HepG2 (cell line): ENCODE results near the gene RFC1. TPM values are rescaled to one million over a fixed set of nuclear protein-coding genes. Genes with fewer than 3 reads are reported as not detected.

Experiments
- ARNTL ChIP-seq: sonication (generic); formaldehyde crosslinking; IDR thresholded peaks from 2 replicates; pipeline ENCODE4 v1.4.0; 2020; ENCODE audit warnings: mild to moderate bottlenecking, missing genetic modification reagents
- ATF1 ChIP-seq: IDR thresholded peaks from 2 replicates; pipeline ENCODE4 v1.6.1; 2016; ENCODE audit warnings: mild to moderate bottlenecking, control low read depth
- DNMT3B ChIP-seq: conservative IDR thresholded peaks from 2 replicates; pipeline ENCODE4 v1.6.1; 2016; ENCODE audit warnings: missing biosample characterization, control low read depth
- FOXP1 ChIP-seq, 2 experiments: fragments of 450-650 bp in 1 of 2; IDR thresholded peaks; 2 replicates each; pipeline ENCODE4 v1.6.1; 2017 to 2018; ENCODE audit warnings: antibody characterized with exemption in 1 of 2
- GFI1 ChIP-seq: sonication (generic); formaldehyde crosslinking; IDR thresholded peaks from 2 replicates; pipeline ENCODE4 v1.5.0; 2020; ENCODE audit warnings: missing genetic modification reagents, mild to moderate bottlenecking, borderline replicate concordance
- KDM2A ChIP-seq: sonication (generic); formaldehyde crosslinking; IDR thresholded peaks from 2 replicates; pipeline ENCODE4 v1.4.0; 2020; ENCODE audit warnings: low read depth, missing genetic modification reagents, borderline replicate concordance
- NKX3-1 ChIP-seq: sonication (generic); formaldehyde crosslinking; IDR thresholded peaks from 2 replicates; pipeline ENCODE4 v1.5.0; 2020; ENCODE audit warnings: missing genetic modification reagents
- POGK ChIP-seq: sonication (generic); formaldehyde crosslinking; conservative IDR thresholded peaks from 2 replicates; pipeline ENCODE4 v1.8.0; 2022; ENCODE audit warnings: mild to moderate bottlenecking, moderate library complexity, missing genetic modification reagents
- PRMT3 ChIP-seq: sonication (generic); formaldehyde crosslinking; IDR thresholded peaks from 2 replicates; pipeline ENCODE4 v1.8.1; 2022; ENCODE audit warnings: low read depth, mild to moderate bottlenecking, moderate library complexity, missing genetic modification reagents, borderline replicate concordance
- YEATS4 ChIP-seq: sonication (generic); formaldehyde crosslinking; IDR thresholded peaks from 2 replicates; pipeline ENCODE4 v1.4.0; 2020; ENCODE audit warnings: missing genetic modification reagents, borderline replicate concordance
- ZFP1 ChIP-seq: IDR thresholded peaks from 2 replicates; pipeline ENCODE4 v1.6.1; 2016
- ZNF136 ChIP-seq: sonication (generic); formaldehyde crosslinking; IDR thresholded peaks from 2 replicates; pipeline ENCODE4 v1.8.1; 2022; ENCODE audit warnings: low read depth, mild to moderate bottlenecking, moderate library complexity, missing genetic modification reagents
- ZNF280B ChIP-seq: sonication (generic); formaldehyde crosslinking; IDR thresholded peaks from 2 replicates; pipeline ENCODE4 v1.5.0; 2020; ENCODE audit warnings: missing genetic modification reagents, mild to moderate bottlenecking, borderline replicate concordance
- ZNF34 ChIP-seq: sonication (generic); formaldehyde crosslinking; IDR thresholded peaks from 2 replicates; pipeline ENCODE4 v1.4.0; 2020; ENCODE audit warnings: mild to moderate bottlenecking, missing genetic modification reagents, borderline replicate concordance
- ZNF451 ChIP-seq: sonication (generic); formaldehyde crosslinking; IDR thresholded peaks from 2 replicates; pipeline ENCODE4 v1.5.0; 2020; ENCODE audit warnings: mild to moderate bottlenecking, missing genetic modification reagents
- ZNF510 ChIP-seq: sonication (generic); formaldehyde crosslinking; IDR thresholded peaks from 2 replicates; pipeline ENCODE4 v1.4.0; 2020; ENCODE audit warnings: low read depth, mild to moderate bottlenecking, missing genetic modification reagents
- ZNF562 ChIP-seq: sonication (generic); formaldehyde crosslinking; IDR thresholded peaks from 2 replicates; pipeline ENCODE4 v1.8.0; 2022; ENCODE audit warnings: missing genetic modification reagents, borderline replicate concordance
- ZNF710 ChIP-seq: sonication (generic); formaldehyde crosslinking; IDR thresholded peaks from 2 replicates; pipeline ENCODE4 v1.5.0; 2020; ENCODE audit warnings: mild to moderate bottlenecking, missing genetic modification reagents, borderline replicate concordance
- ZNF777 ChIP-seq: sonication (generic); formaldehyde crosslinking; IDR thresholded peaks from 2 replicates; pipeline ENCODE4 v1.4.0; 2020; ENCODE audit warnings: missing genetic modification reagents
- ZNF878 ChIP-seq: sonication (generic); formaldehyde crosslinking; IDR thresholded peaks from 2 replicates; pipeline ENCODE4 v1.8.1; 2023; ENCODE audit warnings: mild to moderate bottlenecking, missing genetic modification reagents, moderate library complexity
- ZNF891 ChIP-seq: sonication (generic); formaldehyde crosslinking; IDR thresholded peaks from 2 replicates; pipeline ENCODE4 v1.5.0; 2020; ENCODE audit warnings: mild to moderate bottlenecking, missing genetic modification reagents
- ZSCAN5A ChIP-seq: sonication (generic); formaldehyde crosslinking; IDR thresholded peaks from 2 replicates; pipeline ENCODE4 v1.8.0; 2022; ENCODE audit warnings: mild to moderate bottlenecking, missing genetic modification reagents, borderline replicate concordance
- polyA plus RNA-seq, 8 experiments: library from polyadenylated mRNA; depleted of rRNA in 3 of 8; stranded (reverse) in 7 of 8; unstranded in 1 of 8; fragments of >200 nt; fragmentation: Illumina TruSeq in 4 of 8; extraction: Trizol in 4 of 8; gene quantifications; 2 replicates each; pipeline versions ENCODE4 v1.2.1 to v1.2.3, GENCODE V29; 2011 to 2016; ENCODE audit warnings: low read depth in 4 of 8, missing spikeins in 1 of 8, mixed read lengths in 1 of 8; ENCODE audit not compliant: insufficient read depth in 1 of 8
- total RNA-seq, 5 experiments: library from RNA; depleted of rRNA; stranded (reverse); fragments of >200 nt; fragmentation: Illumina TruSeq; extraction: Trizol; gene quantifications; 2 replicates each; pipeline ENCODE4 v1.2.3, GENCODE V29; 2016; ENCODE audit warnings: low read depth in 1 of 5
- TF ChIP-seq, protein P1 (sequence below): sonication (generic); formaldehyde crosslinking; IDR thresholded peaks from 2 replicates; pipeline ENCODE4 v1.4.0; 2020; ENCODE audit warnings: mild to moderate bottlenecking, missing genetic modification reagents

The RFC1 gene
- total and polyA plus RNA-seq, 2 of the 13 experiments (the other 11 are each of a cell fraction or from before 2014, with no cell fraction given): 15.9 to 78.8 TPM

DNA sequence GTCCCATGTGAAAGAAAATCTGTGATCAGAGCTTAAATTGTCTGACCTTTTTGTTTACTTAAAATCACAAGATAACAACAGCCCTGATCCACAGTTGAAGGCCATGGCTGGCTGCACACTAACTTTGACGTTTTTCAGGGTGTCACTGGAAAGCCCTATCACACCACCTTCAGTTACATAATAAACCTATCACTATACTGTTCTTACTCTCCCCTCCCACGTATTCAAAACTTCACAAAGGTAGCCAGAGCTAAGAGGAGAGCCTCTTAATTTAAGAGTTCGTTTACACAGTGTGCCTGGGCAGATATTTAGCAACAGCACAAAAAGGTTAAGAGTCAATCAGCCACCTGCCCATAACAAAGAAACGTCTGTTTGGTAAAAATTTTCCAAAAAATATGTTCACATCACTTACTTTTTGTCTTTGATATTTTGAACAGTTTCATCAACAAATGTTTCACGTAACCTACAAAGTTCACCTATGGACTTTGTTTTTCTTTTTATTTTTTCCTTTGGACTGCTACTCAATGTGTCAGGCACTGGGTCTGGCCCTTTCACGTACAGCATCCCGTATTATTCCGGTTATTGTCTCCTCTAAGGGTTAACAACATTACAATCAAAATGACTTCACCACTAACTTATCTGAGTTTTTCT is 25.0 kb downstream of the RFC1 start (continued):
- TF ChIP-seq ZNF891 (CRISPR knock-in tag) (no peak), ZNF710 (CRISPR knock-in tag) (no peak), ZNF510 (CRISPR knock-in tag) (no peak), ZNF777 (CRISPR knock-in tag) (no peak), ZSCAN5A (CRISPR knock-in tag) (peak; percentile 67; the same call in 1 of the 2 replicates), FOXP1 (IDR thresholded peaks at IDR 0.05) (peak; percentile 40), FOXP1 (CRISPR knock-in tag; IDR thresholded peaks at IDR 0.05) (peak; percentile 86), YEATS4 (CRISPR knock-in tag) (no peak), PRMT3 (CRISPR knock-in tag) (no peak), ZNF136 (CRISPR knock-in tag) (peak; percentile 80; the same call in 1 of the 2 replicates), ZNF878 (CRISPR knock-in tag) (peak; percentile 35; the same call in 1 of the 2 replicates), ZNF280B (no peak), ZFP1 (CRISPR knock-in tag) (peak; percentile 91; the same call in 1 of the 2 replicates), ZNF34 (CRISPR knock-in tag) (no peak), NKX3-1 (CRISPR knock-in tag) (no peak), ATF1 (CRISPR knock-in tag) (peak; percentile 80; the same call in 1 of the 2 replicates), ZNF562 (CRISPR knock-in tag) (no peak), GFI1 (peak; percentile 94), DNMT3B (CRISPR knock-in tag) (no peak), ZNF451 (CRISPR knock-in tag) (no peak), ARNTL (CRISPR knock-in tag) (peak; percentile 83), POGK (CRISPR knock-in tag) (peak; percentile 45; the same call in 1 of the 2 replicates), KDM2A (CRISPR knock-in tag) (no peak)
- TF ChIP-seq, protein P1, sequence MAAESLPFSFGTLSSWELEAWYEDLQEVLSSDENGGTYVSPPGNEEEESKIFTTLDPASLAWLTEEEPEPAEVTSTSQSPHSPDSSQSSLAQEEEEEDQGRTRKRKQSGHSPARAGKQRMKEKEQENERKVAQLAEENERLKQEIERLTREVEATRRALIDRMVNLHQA (CRISPR knock-in tag): no peak
